T-helper 9 cell (primary cell): ENCODE results near the gene LMO1.

ENCODE experiments used
- DNase-seq: peaks from one replicate; pipeline ENCODE4 v3.0.0-alpha.2; 2020

Gene LMO1

GRCh38 chr11:8263109-8263768 lies 439 bp downstream of the LMO1 start:
- DNase-seq, result no peak

- no peak for DNase-seq
Observed at GRCh38 chr11:8262552-8263108, 1.0 kb downstream of the LMO1 start.

- no peak for DNase-seq
Observed at GRCh38 chr11:8261921-8262551, 1.6 kb downstream of the LMO1 start.

GRCh38 chr11:8261291-8261690 lies 2.4 kb downstream of the LMO1 start:
- DNase-seq, result no peak

- no peak for DNase-seq
Observed at GRCh38 chr11:8260202-8260966, 3.3 kb downstream of the LMO1 start.

- no peak for DNase-seq
Observed at GRCh38 chr11:8259306-8259959, 4.2 kb downstream of the LMO1 start.

- no peak for DNase-seq
Observed at GRCh38 chr11:8258784-8259183, 4.9 kb downstream of the LMO1 start.

- no peak for DNase-seq
Observed at GRCh38 chr11:8258289-8258688, 5.4 kb downstream of the LMO1 start.

- no peak for DNase-seq
Observed at GRCh38 chr11:8257003-8257664, 6.5 kb downstream of the LMO1 start.

GRCh38 chr11:8256271-8257002 lies 7.2 kb downstream of the LMO1 start:
- DNase-seq, result no peak

GRCh38 chr11:8253566-8253965 lies 10.1 kb downstream of the LMO1 start:
- DNase-seq, result no peak

GRCh38 chr11:8252946-8253345 lies 10.7 kb downstream of the LMO1 start:
- no peak for DNase-seq

- DNase-seq, result no peak
Observed at GRCh38 chr11:8252388-8252787, 11.3 kb downstream of the LMO1 start.

GRCh38 chr11:8251616-8252295 lies 11.9 kb downstream of the LMO1 start:
- DNase-seq, result no peak

- no peak for DNase-seq
Observed at GRCh38 chr11:8250981-8251615, 12.6 kb downstream of the LMO1 start.

- no peak for DNase-seq
Observed at GRCh38 chr11:8250434-8250833, 13.2 kb downstream of the LMO1 start.

- no peak for DNase-seq
Observed at GRCh38 chr11:8249482-8249881, 14.2 kb downstream of the LMO1 start.

GRCh38 chr11:8248786-8249185 lies 14.9 kb downstream of the LMO1 start:
- DNase-seq, result no peak

- DNase-seq, result no peak
Observed at GRCh38 chr11:8247312-8247711, 16.4 kb downstream of the LMO1 start.

- no peak for DNase-seq
Observed at GRCh38 chr11:8243458-8243857, 20.2 kb downstream of the LMO1 start.
